ENCODE measurements around the gene IRGC. TPM values are rescaled to one million over a fixed set of nuclear protein-coding genes. Genes with fewer than 3 reads are reported as not detected.
A peak's percentile ranks its signal among the peaks of the same experiment; 100 is the strongest.

The IRGC gene
- total and polyA plus RNA-seq, 2 donors: 0.02 TPM; not detected in 1

DNA sequence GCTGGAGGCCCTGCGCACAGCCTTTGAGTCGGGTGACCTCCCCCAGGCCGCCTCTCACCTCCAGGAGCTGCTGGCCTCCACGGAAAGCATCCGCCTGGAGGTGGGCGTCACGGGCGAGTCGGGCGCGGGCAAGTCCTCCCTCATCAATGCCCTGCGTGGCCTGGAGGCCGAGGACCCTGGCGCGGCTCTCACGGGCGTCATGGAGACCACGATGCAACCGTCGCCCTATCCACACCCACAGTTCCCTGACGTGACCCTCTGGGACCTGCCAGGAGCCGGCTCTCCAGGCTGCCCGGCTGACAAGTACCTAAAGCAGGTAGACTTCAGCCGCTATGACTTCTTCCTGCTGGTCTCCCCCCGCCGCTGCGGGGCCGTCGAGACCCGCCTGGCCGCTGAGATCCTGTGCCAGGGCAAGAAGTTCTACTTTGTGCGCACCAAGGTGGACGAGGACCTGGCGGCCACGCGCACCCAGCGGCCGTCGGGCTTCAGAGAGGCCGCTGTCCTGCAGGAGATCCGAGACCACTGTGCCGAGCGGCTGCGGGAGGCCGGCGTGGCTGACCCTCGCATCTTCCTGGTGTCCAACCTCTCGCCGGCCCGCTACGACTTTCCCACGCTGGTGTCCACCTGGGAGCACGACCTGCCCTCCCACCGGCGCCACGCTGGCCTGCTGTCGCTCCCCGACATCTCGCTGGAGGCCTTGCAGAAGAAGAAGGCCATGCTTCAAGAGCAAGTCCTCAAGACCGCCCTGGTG is 2.9 kb downstream of the IRGC start:
- Histone ChIP-seq H3K9me3 (ENCODE audit: control insufficient read depth in 2 of 2, insufficient read depth in 1 of 2, low read length in 1 of 2) (no peaks in the 10 kb centered on the region), H3K36me3 (ENCODE audit: control insufficient read depth in 2 of 2, insufficient read depth in 2 of 2, low read length in 1 of 2) (no peaks in the 10 kb centered on the region), H3K4me3 (ENCODE audit: low read length in 2 of 2) (no peak overlapping the region), H3K27ac (ENCODE audit: low read depth in 1 of 2, low read length in 1 of 2) (no peak overlapping the region), H3K27me3 (ENCODE audit: control insufficient read depth in 2 of 2, insufficient read depth in 1 of 2, low read length in 1 of 2) (no peaks in the 10 kb centered on the region), H3K4me1 (ENCODE audit: control insufficient read depth in 2 of 2, insufficient read depth in 2 of 2, low read length in 2 of 2) (no peaks in the 10 kb centered on the region)
- 97% methylated on average over 60 of the region's 60 CpGs for WGBS
- no peak for DNase-seq (ENCODE audit: low read depth in 6 of 9, low spot score in 9 of 9)

DNA sequence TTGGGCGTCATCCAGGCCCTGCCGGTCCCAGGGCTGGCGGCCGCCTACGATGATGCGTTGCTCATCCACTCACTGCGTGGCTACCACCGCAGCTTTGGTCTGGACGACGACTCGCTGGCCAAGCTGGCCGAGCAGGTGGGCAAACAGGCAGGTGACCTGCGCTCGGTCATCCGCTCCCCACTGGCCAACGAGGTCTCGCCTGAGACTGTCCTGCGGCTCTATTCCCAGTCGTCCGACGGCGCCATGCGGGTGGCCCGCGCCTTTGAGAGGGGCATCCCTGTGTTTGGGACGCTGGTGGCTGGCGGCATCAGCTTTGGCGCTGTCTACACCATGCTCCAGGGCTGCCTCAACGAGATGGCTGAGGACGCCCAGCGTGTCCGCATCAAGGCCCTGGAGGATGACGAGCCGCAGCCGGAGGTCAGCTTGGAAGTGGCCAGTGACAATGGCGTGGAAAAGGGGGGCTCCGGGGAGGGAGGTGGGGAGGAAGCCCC is 3.5 kb downstream of the IRGC start:
- no peak for DNase-seq (ENCODE audit: low read depth in 6 of 9, low spot score in 9 of 9)
- WGBS: 96% methylated on average over 37 of the region's 37 CpGs
- Histone ChIP-seq H3K36me3 (ENCODE audit: control insufficient read depth in 2 of 2, insufficient read depth in 2 of 2, low read length in 1 of 2) (no peaks in the 10 kb centered on the region), H3K27me3 (ENCODE audit: control insufficient read depth in 2 of 2, insufficient read depth in 1 of 2, low read length in 1 of 2) (no peaks in the 10 kb centered on the region), H3K27ac (ENCODE audit: low read depth in 1 of 2, low read length in 1 of 2) (no peak overlapping the region), H3K9me3 (ENCODE audit: control insufficient read depth in 2 of 2, insufficient read depth in 1 of 2, low read length in 1 of 2) (no peaks in the 10 kb centered on the region), H3K4me3 (ENCODE audit: low read length in 2 of 2) (no peak overlapping the region), H3K4me1 (ENCODE audit: control insufficient read depth in 2 of 2, insufficient read depth in 2 of 2, low read length in 2 of 2) (no peaks in the 10 kb centered on the region)

DNA sequence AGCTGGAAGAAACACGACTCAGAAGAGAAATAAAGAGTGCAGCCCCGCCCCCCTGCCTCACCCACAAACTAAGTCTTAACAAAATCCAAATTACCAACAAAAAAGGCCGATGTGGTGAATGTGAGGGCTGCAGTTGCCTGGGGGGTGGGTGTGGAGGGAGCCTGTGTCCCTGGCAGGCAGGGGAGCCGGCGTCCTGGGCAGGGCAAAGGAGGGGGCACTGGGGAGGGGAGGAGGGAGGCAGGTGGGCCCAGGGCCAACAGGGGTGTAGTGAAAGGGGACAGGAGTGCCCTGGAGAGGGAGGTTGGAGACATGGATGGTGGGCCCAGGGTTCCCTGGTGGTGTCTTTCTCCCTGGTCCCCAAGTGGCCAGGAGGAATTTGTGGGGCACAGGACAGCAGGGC is 4.0 kb downstream of the IRGC start:
- WGBS: 89% methylated on average over 5 of the region's 5 CpGs
- DNase-seq (ENCODE audit: low read depth in 6 of 9, low spot score in 9 of 9): no peak
- no peaks in the 10 kb centered on the region for H3K27me3 ChIP-seq (ENCODE audit: control insufficient read depth in 2 of 2, insufficient read depth in 1 of 2, low read length in 1 of 2)
- no peak overlapping the region for H3K27ac ChIP-seq (ENCODE audit: low read depth in 1 of 2, low read length in 1 of 2)
- no peak overlapping the region for H3K4me3 ChIP-seq (ENCODE audit: low read length in 2 of 2)
- H3K36me3 ChIP-seq (ENCODE audit: control insufficient read depth in 2 of 2, insufficient read depth in 2 of 2, low read length in 1 of 2): no peaks in the 10 kb centered on the region
- H3K4me1 ChIP-seq (ENCODE audit: control insufficient read depth in 2 of 2, insufficient read depth in 2 of 2, low read length in 2 of 2): no peaks in the 10 kb centered on the region
- H3K9me3 ChIP-seq (ENCODE audit: control insufficient read depth in 2 of 2, insufficient read depth in 1 of 2, low read length in 1 of 2): no peaks in the 10 kb centered on the region

DNA sequence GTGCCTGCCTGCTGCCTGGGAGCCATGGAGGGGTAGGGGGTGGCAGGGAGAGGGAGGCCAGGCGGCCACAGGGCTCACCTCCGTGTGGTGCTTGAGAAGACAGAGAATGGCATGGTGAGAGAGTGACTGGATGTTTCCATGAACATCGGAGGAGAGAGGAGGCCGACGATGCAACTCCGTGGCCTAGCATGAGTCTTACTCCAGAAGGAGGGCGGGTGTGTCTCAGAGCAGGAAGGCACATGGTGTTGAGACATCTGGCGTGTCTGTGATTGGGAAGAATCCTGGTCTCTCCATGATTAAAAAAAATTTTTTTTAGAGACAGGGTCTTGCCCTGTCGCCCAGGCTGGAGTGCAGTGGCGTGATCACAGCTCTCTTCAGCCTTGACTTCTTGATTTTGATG is 5.1 kb downstream of the IRGC start:
- Histone ChIP-seq H3K27me3 (ENCODE audit: control insufficient read depth in 2 of 2, insufficient read depth in 1 of 2, low read length in 1 of 2) (no peaks in the 10 kb centered on the region), H3K4me3 (ENCODE audit: low read length in 2 of 2) (no peak overlapping the region), H3K4me1 (ENCODE audit: control insufficient read depth in 2 of 2, insufficient read depth in 2 of 2, low read length in 2 of 2) (no peaks in the 10 kb centered on the region), H3K27ac (ENCODE audit: low read depth in 1 of 2, low read length in 1 of 2) (no peak overlapping the region), H3K9me3 (ENCODE audit: control insufficient read depth in 2 of 2, insufficient read depth in 1 of 2, low read length in 1 of 2) (no peaks in the 10 kb centered on the region), H3K36me3 (ENCODE audit: control insufficient read depth in 2 of 2, insufficient read depth in 2 of 2, low read length in 1 of 2) (no peaks in the 10 kb centered on the region)
- WGBS: 89% methylated on average over 10 of the region's 10 CpGs
- DNase-seq (ENCODE audit: low read depth in 6 of 9, low spot score in 9 of 9): no peak

DNA sequence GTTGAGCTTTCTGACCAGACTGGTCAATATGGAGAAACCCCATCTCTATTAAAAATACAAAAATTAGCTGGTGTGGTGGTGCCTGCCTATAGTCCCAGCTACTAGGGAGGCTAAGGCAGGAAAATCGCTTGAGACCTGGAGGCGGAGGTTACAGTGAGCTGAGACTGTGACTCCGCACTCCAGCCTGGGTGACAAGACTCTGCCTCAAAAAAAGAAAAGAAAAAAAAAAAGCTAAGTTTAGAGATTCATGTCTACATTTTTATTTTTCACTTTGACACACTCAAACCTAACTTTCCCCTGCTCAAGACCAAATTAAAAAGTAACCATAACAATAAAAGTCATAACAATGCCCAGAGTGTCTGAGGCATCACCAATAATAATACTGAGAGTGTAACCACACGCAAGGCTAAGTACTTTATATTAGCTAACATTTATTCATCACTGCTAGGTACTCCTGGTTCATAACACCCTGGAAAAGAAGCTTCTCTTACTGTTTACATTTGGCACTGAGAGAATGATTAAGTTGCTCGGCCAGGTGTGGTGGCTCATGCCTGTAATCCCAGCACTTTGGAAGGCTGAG is 5.7 kb downstream of the IRGC start:
- no peaks in the 10 kb centered on the region for H3K9me3 ChIP-seq (ENCODE audit: control insufficient read depth in 2 of 2, insufficient read depth in 1 of 2, low read length in 1 of 2)
- no peak for DNase-seq (ENCODE audit: low read depth in 6 of 9, low spot score in 9 of 9)
- no peaks in the 10 kb centered on the region for H3K27me3 ChIP-seq (ENCODE audit: control insufficient read depth in 2 of 2, insufficient read depth in 1 of 2, low read length in 1 of 2)
- H3K4me1 ChIP-seq (ENCODE audit: control insufficient read depth in 2 of 2, insufficient read depth in 2 of 2, low read length in 2 of 2): no peaks in the 10 kb centered on the region
- no peak overlapping the region for H3K4me3 ChIP-seq (ENCODE audit: low read length in 2 of 2)
- no peak overlapping the region for H3K27ac ChIP-seq (ENCODE audit: low read depth in 1 of 2, low read length in 1 of 2)
- H3K36me3 ChIP-seq (ENCODE audit: control insufficient read depth in 2 of 2, insufficient read depth in 2 of 2, low read length in 1 of 2): no peaks in the 10 kb centered on the region
- WGBS: 97% methylated on average over 5 of the region's 5 CpGs

DNA sequence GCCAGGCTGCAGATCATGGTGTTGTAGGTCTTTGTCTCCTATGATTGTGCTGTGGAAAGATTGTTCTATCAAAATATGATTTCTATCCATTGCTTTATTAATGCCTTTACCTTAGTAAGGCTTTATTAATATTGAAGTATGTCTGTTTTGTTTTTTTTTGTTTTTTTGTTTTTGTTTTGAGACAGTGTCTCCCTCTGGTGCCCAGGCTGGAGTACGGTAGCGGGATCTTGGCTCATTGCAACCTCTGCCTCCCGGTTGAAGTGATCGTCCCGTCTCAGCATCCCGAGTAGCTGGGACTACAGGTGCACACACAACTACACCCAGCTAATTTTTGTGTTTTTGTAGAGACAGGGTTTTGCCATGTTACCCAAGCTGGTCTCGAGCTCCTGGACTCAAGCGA is 7.7 kb downstream of the IRGC start:
- Histone ChIP-seq H3K27ac (ENCODE audit: low read depth in 1 of 2, low read length in 1 of 2) (no peak overlapping the region), H3K4me1 (ENCODE audit: control insufficient read depth in 2 of 2, insufficient read depth in 2 of 2, low read length in 2 of 2) (no peaks in the 10 kb centered on the region), H3K27me3 (ENCODE audit: control insufficient read depth in 2 of 2, insufficient read depth in 1 of 2, low read length in 1 of 2) (no peaks in the 10 kb centered on the region), H3K36me3 (ENCODE audit: control insufficient read depth in 2 of 2, insufficient read depth in 2 of 2, low read length in 1 of 2) (peaks cover 6 to 7% of the 10 kb centered on the region in 2 donors), H3K4me3 (ENCODE audit: low read length in 2 of 2) (no peak overlapping the region), H3K9me3 (ENCODE audit: control insufficient read depth in 2 of 2, insufficient read depth in 1 of 2, low read length in 1 of 2) (no peaks in the 10 kb centered on the region)
- WGBS: 91% methylated on average over 8 of the region's 8 CpGs
- no peak for DNase-seq (ENCODE audit: low read depth in 6 of 9, low spot score in 9 of 9)

DNA sequence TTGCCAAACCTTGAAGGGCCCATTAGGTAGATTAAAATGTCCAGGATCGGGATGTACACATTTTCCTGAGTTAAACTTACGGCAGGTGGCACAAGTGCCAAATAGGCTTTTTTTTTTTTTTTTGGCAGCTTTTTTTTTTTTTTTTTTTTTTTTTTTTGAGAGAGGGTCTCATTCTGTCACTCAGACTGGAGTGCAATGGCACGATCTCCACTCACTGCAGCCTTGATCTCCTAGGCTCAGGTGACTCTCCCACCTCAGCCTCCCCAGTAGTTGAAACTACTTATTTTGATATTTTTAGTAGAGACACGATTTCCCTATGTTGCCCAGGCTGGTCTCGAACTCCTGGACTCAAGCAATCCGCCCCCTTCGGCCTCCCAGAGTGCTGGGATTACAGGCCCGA is 9.0 kb downstream of the IRGC start:
- Histone ChIP-seq H3K4me1 (ENCODE audit: control insufficient read depth in 2 of 2, insufficient read depth in 2 of 2, low read length in 2 of 2) (no peaks in the 10 kb centered on the region), H3K36me3 (ENCODE audit: control insufficient read depth in 2 of 2, insufficient read depth in 2 of 2, low read length in 1 of 2) (peaks cover 16 to 18% of the 10 kb centered on the region in 2 donors), H3K27ac (ENCODE audit: low read depth in 1 of 2, low read length in 1 of 2) (no peak overlapping the region), H3K9me3 (ENCODE audit: control insufficient read depth in 2 of 2, insufficient read depth in 1 of 2, low read length in 1 of 2) (no peaks in the 10 kb centered on the region), H3K27me3 (ENCODE audit: control insufficient read depth in 2 of 2, insufficient read depth in 1 of 2, low read length in 1 of 2) (no peaks in the 10 kb centered on the region), H3K4me3 (ENCODE audit: low read length in 2 of 2) (no peak overlapping the region)
- WGBS: 84% methylated on average over 8 of the region's 8 CpGs
- DNase-seq (ENCODE audit: low read depth in 6 of 9, low spot score in 9 of 9): no peak

DNA sequence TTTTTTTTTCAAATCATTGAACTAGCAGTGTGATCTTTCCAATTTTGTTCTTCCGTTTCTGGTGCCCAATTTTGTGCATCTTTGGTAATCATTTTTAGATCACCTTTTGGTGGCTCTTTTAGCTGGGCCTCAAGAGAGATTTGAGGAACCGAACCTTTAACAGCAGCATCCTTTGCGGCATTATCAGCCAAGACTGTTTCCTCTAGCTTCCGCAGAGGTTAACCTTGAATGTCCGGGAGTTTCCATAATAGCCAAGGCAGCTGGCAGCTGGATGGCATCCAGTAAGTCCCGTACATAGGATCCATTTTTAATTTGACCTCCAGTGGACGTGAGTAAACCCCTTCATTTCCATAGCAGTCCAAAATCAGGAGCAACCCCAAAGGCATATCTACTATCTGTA is 9.6 kb downstream of the IRGC start:
- Histone ChIP-seq H3K9me3 (ENCODE audit: control insufficient read depth in 2 of 2, insufficient read depth in 1 of 2, low read length in 1 of 2) (no peaks in the 10 kb centered on the region), H3K27me3 (ENCODE audit: control insufficient read depth in 2 of 2, insufficient read depth in 1 of 2, low read length in 1 of 2) (no peaks in the 10 kb centered on the region), H3K27ac (ENCODE audit: low read depth in 1 of 2, low read length in 1 of 2) (no peak overlapping the region), H3K36me3 (ENCODE audit: control insufficient read depth in 2 of 2, insufficient read depth in 2 of 2, low read length in 1 of 2) (peaks cover 16 to 22% of the 10 kb centered on the region in 2 donors), H3K4me3 (ENCODE audit: low read length in 2 of 2) (no peak overlapping the region), H3K4me1 (ENCODE audit: control insufficient read depth in 2 of 2, insufficient read depth in 2 of 2, low read length in 2 of 2) (no peaks in the 10 kb centered on the region)
- DNase-seq (ENCODE audit: low read depth in 6 of 9, low spot score in 9 of 9): peak in 1 of 9 donors; percentile 18
- WGBS: 30% methylated on average over 7 of the region's 7 CpGs

DNA sequence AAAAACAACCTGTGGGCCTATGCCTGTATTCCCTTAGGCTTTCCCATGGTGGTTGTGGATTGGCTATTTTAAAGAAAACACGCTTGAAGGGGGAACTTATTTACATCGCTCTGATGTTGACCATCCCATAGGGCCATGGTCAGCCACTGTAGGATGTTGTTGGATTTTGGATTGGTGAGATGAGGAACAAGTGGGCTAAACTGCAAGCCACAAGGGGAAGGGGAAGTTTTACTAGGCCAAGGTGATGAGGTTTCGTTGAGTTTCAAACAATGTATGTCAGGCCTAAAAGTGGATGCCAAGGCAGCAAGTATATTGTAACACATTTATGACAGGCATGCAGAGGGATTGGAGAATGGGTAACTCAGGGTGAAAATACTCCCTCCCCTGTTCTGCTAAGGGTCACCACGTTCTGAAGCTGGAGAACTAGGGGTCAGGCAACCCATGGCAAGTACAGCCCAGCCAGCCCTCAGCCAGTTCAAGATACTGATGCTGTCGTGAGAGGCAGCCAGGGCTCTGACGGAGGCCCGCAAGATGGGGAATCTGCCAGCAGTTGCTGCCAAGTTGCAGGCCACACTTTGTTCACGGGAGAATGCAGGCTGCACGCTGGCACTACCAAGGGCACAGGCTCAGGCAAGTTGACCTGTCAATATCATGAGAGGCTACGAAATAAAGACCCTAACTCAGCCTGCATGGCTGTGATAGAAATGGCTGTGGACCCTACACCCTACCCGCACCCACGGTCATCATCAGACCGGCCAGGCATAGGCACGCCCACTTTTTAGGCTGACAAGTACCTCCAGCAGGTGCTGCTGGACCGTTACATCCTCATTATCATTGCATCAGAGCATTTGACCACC is 11.1 kb downstream of the IRGC start:
- no peak overlapping the region for H3K27ac ChIP-seq (ENCODE audit: low read depth in 1 of 2, low read length in 1 of 2)
- H3K9me3 ChIP-seq (ENCODE audit: control insufficient read depth in 2 of 2, insufficient read depth in 1 of 2, low read length in 1 of 2): no peaks in the 10 kb centered on the region
- DNase-seq (ENCODE audit: low read depth in 6 of 9, low spot score in 9 of 9): peak in 1 of 9 donors; percentile 6
- H3K4me1 ChIP-seq (ENCODE audit: control insufficient read depth in 2 of 2, insufficient read depth in 2 of 2, low read length in 2 of 2): no peaks in the 10 kb centered on the region
- WGBS: 84% methylated on average over 15 of the region's 15 CpGs
- no peaks in the 10 kb centered on the region for H3K27me3 ChIP-seq (ENCODE audit: control insufficient read depth in 2 of 2, insufficient read depth in 1 of 2, low read length in 1 of 2)
- H3K4me3 ChIP-seq (ENCODE audit: low read length in 2 of 2): no peak overlapping the region
- peaks cover 30 to 35% of the 10 kb centered on the region in 2 donors for H3K36me3 ChIP-seq (ENCODE audit: control insufficient read depth in 2 of 2, insufficient read depth in 2 of 2, low read length in 1 of 2)

Measured in thymus (tissue), 11 donors.